HepG2 (cell line): ENCODE data around the gene C1QTNF5. TPM values are rescaled to one million over a fixed set of nuclear protein-coding genes. Genes with fewer than 3 reads are reported as not detected.

Source experiments
- GATAD1 ChIP-seq: IDR thresholded peaks from 2 replicates; pipeline ENCODE4 v1.6.1; 2016; ENCODE audit warnings: missing genetic modification reagents, missing compliant biosample characterization
- HDAC1 ChIP-seq: sonication (generic); formaldehyde crosslinking; IDR thresholded peaks from 2 replicates; pipeline ENCODE4 v1.5.1; 2020; ENCODE audit warnings: mild to moderate bottlenecking, missing genetic modification reagents
- KAT2B ChIP-seq: fragments of 150-350 bp; IDR thresholded peaks from 2 replicates; pipeline ENCODE4 v1.6.1; 2014; ENCODE audit warnings: low read depth, low read length, borderline replicate concordance
- KDM6A ChIP-seq: IDR thresholded peaks from 2 replicates; pipeline ENCODE4 v1.6.1; 2016; ENCODE audit warnings: low read depth
- KLF16 ChIP-seq, 2 experiments: sonication (generic) in 1 of 2; formaldehyde crosslinking in 1 of 2; IDR thresholded peaks; 2 replicates each; pipeline versions ENCODE4 v1.6.1 to v1.8.0; 2016 to 2023; ENCODE audit warnings: missing genetic modification reagents in 2 of 2, missing compliant biosample characterization in 1 of 2
- LCORL ChIP-seq, 2 experiments: fragments of 450-650 bp in 1 of 2; sonication (generic) in 1 of 2; formaldehyde crosslinking in 1 of 2; IDR thresholded peaks; 2 replicates each; pipeline versions ENCODE4 v1.5.0 to v1.6.1; 2017 to 2020; ENCODE audit warnings: antibody characterized with exemption in 1 of 2, missing genetic modification reagents in 1 of 2
- MED13 ChIP-seq: sonication (generic); formaldehyde crosslinking; IDR thresholded peaks from 2 replicates; pipeline ENCODE4 v1.5.0; 2020; ENCODE audit warnings: missing genetic modification reagents
- MXI1 ChIP-seq: IDR thresholded peaks from 3 replicates; pipeline ENCODE4 v1.6.1; 2012; ENCODE audit warnings: low read depth, low read length, inconsistent platforms, borderline replicate concordance
- PATZ1 ChIP-seq: sonication (generic); formaldehyde crosslinking; IDR thresholded peaks from 2 replicates; pipeline ENCODE4 v1.4.0; 2020; ENCODE audit warnings: missing genetic modification reagents
- PHF20 ChIP-seq: sonication (generic); formaldehyde crosslinking; IDR thresholded peaks from 2 replicates; pipeline ENCODE4 v1.5.0; 2020; ENCODE audit warnings: mild to moderate bottlenecking, missing genetic modification reagents
- RBM39 ChIP-seq: fragments of 200-400 bp; formaldehyde crosslinking; IDR thresholded peaks from one replicate; pipeline ENCODE4 v1.6.1; 2018; ENCODE audit warnings: antibody characterized with exemption, mild to moderate bottlenecking, low read depth, low read length; ENCODE audit not compliant: poor library complexity, severe bottlenecking
- RFXAP ChIP-seq: sonication (generic); formaldehyde crosslinking; IDR thresholded peaks from 2 replicates; pipeline ENCODE4 v1.4.0; 2020; ENCODE audit warnings: missing genetic modification reagents, borderline replicate concordance
- SNAPC5 ChIP-seq: sonication (generic); formaldehyde crosslinking; IDR thresholded peaks from 2 replicates; pipeline ENCODE4 v1.8.1; 2023; ENCODE audit warnings: mild to moderate bottlenecking, missing genetic modification reagents, borderline replicate concordance
- SOX5 ChIP-seq: IDR thresholded peaks from 2 replicates; pipeline ENCODE4 v1.6.1; 2016; ENCODE audit warnings: borderline replicate concordance
- ZBTB44 ChIP-seq: sonication (generic); formaldehyde crosslinking; IDR thresholded peaks from 2 replicates; pipeline ENCODE4 v1.4.0; 2020; ENCODE audit warnings: missing genetic modification reagents
- ZNF205 ChIP-seq: IDR thresholded peaks from 2 replicates; pipeline ENCODE4 v1.6.1; 2018; ENCODE audit warnings: missing biosample characterization, missing genetic modification reagents
- ZNF331 ChIP-seq: sonication (generic); formaldehyde crosslinking; IDR thresholded peaks from 2 replicates; pipeline ENCODE4 v1.4.0; 2020; ENCODE audit warnings: missing genetic modification reagents
- ZNF543 ChIP-seq: sonication (generic); formaldehyde crosslinking; IDR thresholded peaks from 2 replicates; pipeline ENCODE4 v1.4.0; 2020; ENCODE audit warnings: mild to moderate bottlenecking, missing genetic modification reagents
- ZNF557 ChIP-seq: sonication (generic); formaldehyde crosslinking; IDR thresholded peaks from 2 replicates; pipeline ENCODE4 v1.4.0; 2020; ENCODE audit warnings: missing genetic modification reagents
- ZNF670 ChIP-seq: sonication (generic); formaldehyde crosslinking; IDR thresholded peaks from 2 replicates; pipeline ENCODE4 v1.8.0; 2022; ENCODE audit warnings: mild to moderate bottlenecking, missing genetic modification reagents, borderline replicate concordance
- polyA plus RNA-seq, 8 experiments: library from polyadenylated mRNA; depleted of rRNA in 3 of 8; stranded (reverse) in 7 of 8; unstranded in 1 of 8; fragments of >200 nt; fragmentation: Illumina TruSeq in 4 of 8; extraction: Trizol in 4 of 8; gene quantifications; 2 replicates each; pipeline versions ENCODE4 v1.2.1 to v1.2.3, GENCODE V29; 2011 to 2016; ENCODE audit warnings: low read depth in 4 of 8, missing spikeins in 1 of 8, mixed read lengths in 1 of 8; ENCODE audit not compliant: insufficient read depth in 1 of 8
- total RNA-seq, 5 experiments: library from RNA; depleted of rRNA; stranded (reverse); fragments of >200 nt; fragmentation: Illumina TruSeq; extraction: Trizol; gene quantifications; 2 replicates each; pipeline ENCODE4 v1.2.3, GENCODE V29; 2016; ENCODE audit warnings: low read depth in 1 of 5
- TF ChIP-seq, protein P1 (sequence below): sonication (generic); formaldehyde crosslinking; IDR thresholded peaks from 2 replicates; pipeline ENCODE4 v1.4.0; 2020; ENCODE audit warnings: missing genetic modification reagents
- TF ChIP-seq, protein P2 (sequence below): sonication (generic); formaldehyde crosslinking; IDR thresholded peaks from 2 replicates; pipeline ENCODE4 v1.5.0; 2020; ENCODE audit warnings: missing genetic modification reagents

The C1QTNF5 gene
- total and polyA plus RNA-seq, 2 of the 13 experiments (the other 11 are each of a cell fraction or from before 2014, with no cell fraction given) = 0.86 to 1.2 TPM

DNA sequence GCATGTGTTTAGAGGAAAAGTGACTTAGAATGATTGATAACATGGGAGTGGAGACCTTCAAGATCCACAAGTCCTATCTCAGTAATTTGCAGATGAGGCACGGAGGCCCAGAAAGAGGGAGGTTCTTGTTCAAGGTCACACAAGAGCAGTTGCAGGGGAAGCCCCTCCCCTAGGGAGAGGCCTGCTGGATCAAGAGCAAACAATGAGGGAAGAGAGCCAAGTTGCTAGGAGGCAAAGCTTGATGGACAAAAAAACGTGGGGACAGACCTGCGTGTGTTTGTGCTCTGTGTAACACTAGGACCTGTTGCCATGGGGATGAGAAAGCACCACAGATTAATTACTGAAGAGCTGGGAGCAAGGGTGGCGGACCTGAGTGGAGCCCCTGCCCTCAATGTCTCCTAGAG, 12.2 kb upstream of the C1QTNF5 start (continued):
- TF ChIP-seq MED13 = no peak
- no peak for TF ChIP-seq GATAD1 (CRISPR knock-in tag)
- TF ChIP-seq HDAC1 (CRISPR knock-in tag) = no peak; the same call in 1 of the 2 replicates
- no peak for TF ChIP-seq SNAPC5 (CRISPR knock-in tag)
- TF ChIP-seq ZNF557 = no peak
- peak; percentile 42; the same call in 1 of the 2 replicates for TF ChIP-seq KDM6A
- TF ChIP-seq ZNF205 (CRISPR knock-in tag) = peak; percentile 100
- TF ChIP-seq, protein P1, sequence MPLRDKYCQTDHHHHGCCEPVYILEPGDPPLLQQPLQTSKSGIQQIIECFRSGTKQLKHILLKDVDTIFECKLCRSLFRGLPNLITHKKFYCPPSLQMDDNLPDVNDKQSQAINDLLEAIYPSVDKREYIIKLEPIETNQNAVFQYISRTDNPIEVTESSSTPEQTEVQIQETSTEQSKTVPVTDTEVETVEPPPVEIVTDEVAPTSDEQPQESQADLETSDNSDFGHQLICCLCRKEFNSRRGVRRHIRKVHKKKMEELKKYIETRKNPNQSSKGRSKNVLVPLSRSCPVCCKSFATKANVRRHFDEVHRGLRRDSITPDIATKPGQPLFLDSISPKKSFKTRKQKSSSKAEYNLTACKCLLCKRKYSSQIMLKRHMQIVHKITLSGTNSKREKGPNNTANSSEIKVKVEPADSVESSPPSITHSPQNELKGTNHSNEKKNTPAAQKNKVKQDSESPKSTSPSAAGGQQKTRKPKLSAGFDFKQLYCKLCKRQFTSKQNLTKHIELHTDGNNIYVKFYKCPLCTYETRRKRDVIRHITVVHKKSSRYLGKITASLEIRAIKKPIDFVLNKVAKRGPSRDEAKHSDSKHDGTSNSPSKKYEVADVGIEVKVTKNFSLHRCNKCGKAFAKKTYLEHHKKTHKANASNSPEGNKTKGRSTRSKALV (CRISPR knock-in tag) = no peak
- TF ChIP-seq RBM39 = no peak
- no peak for TF ChIP-seq LCORL (IDR thresholded peaks at IDR 0.05)
- 0 out of 2 replicates have a peak, but pooled peaks have one; percentile 24 for TF ChIP-seq LCORL (CRISPR knock-in tag; IDR thresholded peaks at IDR 0.05)
- TF ChIP-seq MXI1 = peak; percentile 82; the same call in 2 of the 3 replicates
- TF ChIP-seq RFXAP (CRISPR knock-in tag) = no peak
- TF ChIP-seq KLF16 (CRISPR knock-in tag; IDR thresholded peaks at IDR 0.05) = peak in 1 of 2 experiments; percentile 41; a peak in 1 of 4 replicates
- no peak for TF ChIP-seq ZBTB44 (CRISPR knock-in tag)
- peak; percentile 87 for TF ChIP-seq SOX5 (CRISPR knock-in tag)
- TF ChIP-seq PHF20 (CRISPR knock-in tag) = no peak
- TF ChIP-seq ZNF670 (CRISPR knock-in tag) = no peak
- no peak for TF ChIP-seq ZNF543 (CRISPR knock-in tag)
- TF ChIP-seq, protein P2, sequence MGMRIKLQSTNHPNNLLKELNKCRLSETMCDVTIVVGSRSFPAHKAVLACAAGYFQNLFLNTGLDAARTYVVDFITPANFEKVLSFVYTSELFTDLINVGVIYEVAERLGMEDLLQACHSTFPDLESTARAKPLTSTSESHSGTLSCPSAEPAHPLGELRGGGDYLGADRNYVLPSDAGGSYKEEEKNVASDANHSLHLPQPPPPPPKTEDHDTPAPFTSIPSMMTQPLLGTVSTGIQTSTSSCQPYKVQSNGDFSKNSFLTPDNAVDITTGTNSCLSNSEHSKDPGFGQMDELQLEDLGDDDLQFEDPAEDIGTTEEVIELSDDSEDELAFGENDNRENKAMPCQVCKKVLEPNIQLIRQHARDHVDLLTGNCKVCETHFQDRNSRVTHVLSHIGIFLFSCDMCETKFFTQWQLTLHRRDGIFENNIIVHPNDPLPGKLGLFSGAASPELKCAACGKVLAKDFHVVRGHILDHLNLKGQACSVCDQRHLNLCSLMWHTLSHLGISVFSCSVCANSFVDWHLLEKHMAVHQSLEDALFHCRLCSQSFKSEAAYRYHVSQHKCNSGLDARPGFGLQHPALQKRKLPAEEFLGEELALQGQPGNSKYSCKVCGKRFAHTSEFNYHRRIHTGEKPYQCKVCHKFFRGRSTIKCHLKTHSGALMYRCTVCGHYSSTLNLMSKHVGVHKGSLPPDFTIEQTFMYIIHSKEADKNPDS (CRISPR knock-in tag) = no peak
- TF ChIP-seq PATZ1 = peak; percentile 69
- no peak for TF ChIP-seq KAT2B
- peak; percentile 40; the same call in 1 of the 2 replicates for TF ChIP-seq ZNF331 (CRISPR knock-in tag)
